Measurements from ENCODE around the gene CAMK2N2. TPM values are rescaled to one million over a fixed set of nuclear protein-coding genes. Genes with fewer than 3 reads are reported as not detected.

The CAMK2N2 gene
- total RNA-seq, 1 donor from 2014 or later, result 0.35 TPM

- no peak for TF ChIP-seq CTCF (conservative IDR thresholded peaks at IDR 0.05; ENCODE audit: low read depth, low read length)
- no peak for DNase-seq (ENCODE audit: low read depth)
- no peak overlapping the region for H3K4me3 ChIP-seq (ENCODE audit: low read depth, low read length)
Observed at GRCh38 chr3:184290331-184290730, 29.0 kb upstream of the CAMK2N2 start.

GRCh38 chr3:184289426-184289938 is 28.1 kb upstream of the CAMK2N2 start:
- DNase-seq (ENCODE audit: low read depth), result no peak
- no peak overlapping the region for H3K4me3 ChIP-seq (ENCODE audit: low read depth, low read length)
- TF ChIP-seq CTCF (conservative IDR thresholded peaks at IDR 0.05; ENCODE audit: low read depth, low read length), result peak; percentile 81

GRCh38 chr3:184284696-184285095 is 23.3 kb upstream of the CAMK2N2 start:
- TF ChIP-seq CTCF (conservative IDR thresholded peaks at IDR 0.05; ENCODE audit: low read depth, low read length), result peak; percentile 70
- DNase-seq (ENCODE audit: low read depth), result peak; percentile 6
- H3K4me3 ChIP-seq (ENCODE audit: low read depth, low read length), result no peak overlapping the region

GRCh38 chr3:184283681-184284080 is 22.3 kb upstream of the CAMK2N2 start:
- no peak for DNase-seq (ENCODE audit: low read depth)
- no peak for TF ChIP-seq CTCF (conservative IDR thresholded peaks at IDR 0.05; ENCODE audit: low read depth, low read length)
- no peak overlapping the region for H3K4me3 ChIP-seq (ENCODE audit: low read depth, low read length)

- DNase-seq (ENCODE audit: low read depth), result no peak
- TF ChIP-seq CTCF (conservative IDR thresholded peaks at IDR 0.05; ENCODE audit: low read depth, low read length), result no peak
- no peak overlapping the region for H3K4me3 ChIP-seq (ENCODE audit: low read depth, low read length)
Observed at GRCh38 chr3:184282941-184283340, 21.6 kb upstream of the CAMK2N2 start.

- TF ChIP-seq CTCF (conservative IDR thresholded peaks at IDR 0.05; ENCODE audit: low read depth, low read length), result no peak
- no peak for DNase-seq (ENCODE audit: low read depth)
- H3K4me3 ChIP-seq (ENCODE audit: low read depth, low read length), result no peak overlapping the region
Observed at GRCh38 chr3:184277366-184277765, 16.0 kb upstream of the CAMK2N2 start.

All from epithelial cell of proximal tubule (primary cell).